G401.6 (cell line): ENCODE results near the gene P2RY13.

Source experiments
- FAIRE-seq: peaks from 2 replicates; lab custom pipeline; 2012; peaks lifted over from hg19 to GRCh38; lab: Jason Lieb, UNC

P2RY13 gene

DNA sequence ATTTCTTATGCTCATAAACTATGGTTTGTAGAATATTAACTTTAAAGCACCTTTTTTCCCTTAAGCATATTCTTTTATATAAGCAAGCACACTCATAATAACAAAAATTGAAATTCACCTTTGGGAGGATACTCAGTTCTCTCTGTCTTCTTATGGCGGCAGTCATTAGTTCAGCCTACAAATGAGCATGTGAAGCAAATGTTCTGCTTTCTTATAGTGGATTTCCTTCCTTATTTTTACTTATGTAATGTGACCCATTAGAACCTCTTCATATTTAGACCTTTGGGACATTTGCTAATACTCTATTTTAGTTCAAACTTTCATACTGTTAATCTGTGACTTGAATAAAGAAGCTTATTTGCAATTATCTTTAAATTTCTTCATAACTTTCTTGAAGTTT lies at the start of gene P2RY13:
TSS of gene P2RY13 (minus strand) at position 187 of the 400 bp plus-strand sequence. CDS start at position 166, 21 bp downstream.
- FAIRE-seq: no peak

DNA sequence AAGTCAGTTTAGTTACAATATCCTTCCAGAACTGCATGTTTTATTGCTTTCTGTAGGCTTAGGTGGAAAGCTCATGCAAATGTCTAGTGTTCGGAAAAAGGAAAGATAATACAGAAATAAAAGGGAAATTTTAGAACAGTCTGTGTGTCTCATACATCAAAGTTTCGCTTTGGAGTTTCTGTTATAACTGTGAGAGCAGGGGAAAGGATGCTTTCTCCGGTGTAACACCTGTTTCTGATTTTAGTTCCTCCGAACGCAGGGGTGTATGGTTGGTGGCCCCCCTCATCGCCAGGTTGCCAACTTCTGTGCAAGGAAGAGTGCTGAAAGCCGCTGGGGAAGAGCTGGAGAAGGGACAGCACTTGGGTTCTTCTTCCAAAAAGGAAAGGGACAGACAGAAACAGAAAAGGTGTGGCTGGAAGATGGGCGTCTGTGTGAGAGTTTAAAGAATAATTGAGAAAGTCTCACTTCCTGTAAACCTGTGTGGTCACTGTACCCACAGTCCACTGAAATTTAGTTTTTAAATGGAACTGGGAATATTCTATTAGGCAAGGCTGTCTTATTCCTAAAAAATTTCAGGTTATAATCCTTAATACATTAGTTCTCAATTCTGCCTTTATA lies 48.5 kb upstream of the P2RY13 start:
- no peak for FAIRE-seq

- FAIRE-seq: no peak
These were observed 42.9 kb upstream of the P2RY13 start for GRCh38 chr3:151372063-151372820.

DNA sequence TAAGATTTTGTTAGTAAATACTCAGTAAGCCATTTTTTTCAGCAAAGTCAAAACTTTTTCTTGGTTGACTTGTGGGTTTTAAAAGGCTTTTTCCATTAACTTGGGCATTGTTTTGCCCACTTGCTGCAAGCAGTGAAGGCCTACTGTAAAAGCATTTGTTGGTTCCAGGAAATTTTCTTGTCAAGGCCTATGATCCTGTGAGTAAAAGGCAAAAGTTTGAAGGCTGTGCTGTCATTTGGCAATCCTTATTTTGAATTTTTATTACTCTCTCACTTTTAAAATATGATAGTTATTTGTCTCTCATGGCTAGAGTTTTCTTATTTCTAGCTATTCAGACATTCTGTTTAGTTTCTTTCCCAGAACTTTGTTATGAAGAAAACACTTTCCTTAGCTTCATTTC lies 42.2 kb upstream of the P2RY13 start:
- no peak for FAIRE-seq

DNA sequence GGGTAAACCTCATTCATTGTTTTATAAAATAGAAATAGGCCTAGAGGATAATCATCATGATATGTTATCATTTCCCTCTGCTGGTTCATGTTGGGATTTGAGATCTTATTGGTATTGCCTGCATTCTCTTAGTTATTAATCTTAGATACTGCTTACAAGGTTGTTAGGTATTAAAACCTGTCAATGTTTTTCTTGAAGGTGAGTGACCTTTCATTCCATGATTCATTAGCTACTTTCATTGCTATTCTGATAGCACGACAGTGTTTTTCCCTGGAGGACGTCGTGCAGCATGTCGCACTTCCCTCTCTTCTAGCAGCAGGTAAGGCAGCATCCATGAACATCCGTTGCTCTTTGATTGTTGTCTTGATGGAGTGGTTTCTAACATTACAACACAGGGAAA lies 38.1 kb upstream of the P2RY13 start:
- FAIRE-seq: no peak

- FAIRE-seq: no peak
These were observed 37.6 kb upstream of the P2RY13 start for GRCh38 chr3:151366993-151367392.

DNA sequence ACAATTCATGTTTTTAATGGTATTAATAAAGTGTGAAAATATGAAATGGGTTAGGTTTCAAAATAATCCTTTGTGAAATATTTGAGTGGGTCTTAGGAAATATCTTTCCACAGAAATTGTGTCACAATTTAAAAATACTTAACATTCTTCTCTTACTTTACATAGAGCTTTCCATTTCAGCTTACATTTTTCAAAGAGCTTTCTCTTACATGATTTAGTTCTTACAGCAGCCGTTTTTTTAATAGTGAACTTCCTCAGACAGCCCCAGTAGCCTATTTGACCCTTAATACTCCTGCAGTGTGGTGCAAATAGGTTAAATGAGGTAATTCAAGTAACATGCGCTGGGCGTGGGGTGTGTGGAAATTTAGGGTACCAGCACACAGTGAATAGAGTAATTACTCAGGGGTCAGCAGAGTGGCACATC lies 33.4 kb upstream of the P2RY13 start:
- FAIRE-seq: no peak

GRCh38 chr3:151357463-151357850 lies 28.1 kb upstream of the P2RY13 start:
- FAIRE-seq: no peak

GRCh38 chr3:151356794-151357462 lies 27.6 kb upstream of the P2RY13 start:
- FAIRE-seq: no peak

GRCh38 chr3:151351648-151352047 lies 22.3 kb upstream of the P2RY13 start:
- no peak for FAIRE-seq

GRCh38 chr3:151351219-151351618 lies 21.9 kb upstream of the P2RY13 start:
- FAIRE-seq: no peak

GRCh38 chr3:151350656-151351055 lies 21.3 kb upstream of the P2RY13 start:
- no peak for FAIRE-seq

DNA sequence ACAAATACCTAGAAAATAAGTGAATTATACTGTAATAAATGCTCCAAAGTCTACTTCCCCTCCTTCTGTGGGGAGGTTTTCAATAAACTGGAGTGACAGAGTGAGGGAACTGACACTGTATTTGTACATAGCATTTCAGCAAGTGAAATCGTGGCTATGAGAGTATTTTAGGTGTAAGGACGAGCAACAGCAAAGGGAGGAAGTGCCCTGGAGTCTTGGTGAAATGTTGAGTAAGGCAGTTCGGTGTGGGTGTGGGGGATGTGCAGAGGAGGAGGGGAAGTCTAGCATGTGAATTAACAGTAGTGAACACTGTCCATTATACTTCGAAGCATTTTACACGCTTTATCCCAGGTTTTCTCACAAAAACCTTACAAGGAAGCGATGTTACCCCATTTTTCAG lies 18.1 kb upstream of the P2RY13 start:
- no peak for FAIRE-seq

DNA sequence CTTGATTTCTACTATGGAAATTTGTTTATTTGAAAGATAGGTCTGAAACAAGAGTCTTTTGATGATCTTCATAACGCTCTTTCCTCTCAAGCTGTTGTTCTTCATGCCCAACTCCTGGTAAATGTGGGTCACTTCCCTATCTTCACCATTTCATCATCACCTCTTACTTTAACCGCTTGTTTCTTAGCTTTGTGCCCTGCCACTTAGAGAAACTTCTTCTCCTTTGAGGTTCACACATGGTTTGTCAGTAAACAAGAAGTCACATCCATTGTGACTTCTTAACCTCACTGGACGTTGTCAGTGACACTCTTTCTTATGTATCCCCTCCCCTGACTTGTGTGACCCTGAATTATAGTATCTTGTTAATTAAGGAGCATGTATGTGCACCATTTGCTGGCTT lies 16.9 kb upstream of the P2RY13 start:
- FAIRE-seq: no peak

GRCh38 chr3:151345859-151346258 lies 16.5 kb upstream of the P2RY13 start:
- FAIRE-seq: no peak

DNA sequence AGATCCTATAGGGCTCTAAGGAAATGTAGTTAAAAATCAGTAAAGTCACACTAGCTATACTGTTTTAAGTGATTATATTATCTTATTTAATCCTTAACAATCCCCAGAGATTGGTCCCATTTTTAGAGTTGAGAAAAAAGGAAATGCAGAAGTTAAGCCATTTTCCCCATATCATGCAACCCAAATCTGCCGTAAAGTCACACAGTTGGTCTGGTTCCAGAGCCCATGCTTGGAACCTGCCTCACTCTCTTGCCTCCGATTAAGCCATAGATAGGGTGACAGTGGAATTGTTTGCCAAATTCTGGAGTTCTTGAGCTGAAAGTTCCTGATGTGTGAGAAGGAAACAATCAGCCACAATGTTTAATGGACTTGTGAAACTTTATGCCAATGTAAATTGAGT lies 2.3 kb upstream of the P2RY13 start:
- no peak for FAIRE-seq

- no peak for FAIRE-seq
These were observed 1.6 kb upstream of the P2RY13 start for GRCh38 chr3:151330899-151331298.

DNA sequence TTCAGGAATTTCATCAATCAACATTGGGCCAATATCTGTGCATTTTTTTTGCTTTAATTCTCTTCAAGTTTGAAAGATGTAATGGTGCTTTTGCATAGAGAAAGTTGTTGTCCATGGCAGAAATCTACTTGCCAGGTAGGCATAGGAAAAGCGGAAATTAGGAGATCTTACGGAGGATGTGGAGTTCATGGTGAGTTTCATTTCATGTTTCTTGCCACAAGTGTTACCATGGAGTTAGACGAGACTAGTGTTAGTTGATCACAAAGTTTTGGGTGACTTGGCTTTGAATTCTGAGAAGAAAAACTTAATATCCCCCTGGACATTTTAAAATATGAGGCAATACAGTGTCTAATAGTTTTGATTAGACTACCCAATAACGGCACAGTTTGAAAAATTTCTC lies 1.0 kb upstream of the P2RY13 start:
- no peak for FAIRE-seq

DNA sequence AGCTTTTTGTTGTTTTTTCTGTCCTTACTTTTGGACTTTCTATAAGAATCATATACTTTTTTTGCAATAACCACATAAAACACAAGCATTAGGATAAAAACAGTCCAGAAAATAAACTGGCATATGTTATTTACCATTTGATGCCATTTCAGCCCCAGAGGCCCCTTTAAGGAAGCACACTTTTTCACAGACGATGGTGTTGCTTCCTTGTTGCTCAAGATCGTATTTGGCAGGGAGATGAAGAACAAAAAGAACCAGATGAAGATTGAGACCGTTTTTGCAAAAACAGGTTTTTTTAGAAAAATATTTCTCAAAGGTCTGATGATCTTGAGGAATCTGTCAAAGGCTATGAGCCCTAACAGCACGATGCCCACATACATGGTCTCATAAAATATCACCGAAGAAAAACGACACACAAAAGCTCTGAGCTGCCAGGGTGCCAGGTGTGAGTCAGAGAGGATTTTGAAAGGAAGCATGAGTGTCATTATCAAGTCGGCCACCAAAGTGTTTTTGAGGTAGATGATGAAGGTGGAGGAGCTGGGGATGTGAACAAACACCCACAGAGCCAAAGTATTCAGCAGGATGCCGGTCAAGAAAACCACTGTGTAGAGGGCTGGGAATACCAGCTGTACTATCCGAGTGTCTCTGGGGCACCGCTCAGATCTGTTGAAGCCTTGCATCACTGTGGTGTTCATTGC lies 902 bp downstream of the P2RY13 start:
- FAIRE-seq: no peak

- peak; percentile 91 for FAIRE-seq
These were observed 1.7 kb downstream of the P2RY13 start for GRCh38 chr3:151327571-151328198.

GRCh38 chr3:151322511-151322910 lies 6.8 kb downstream of the P2RY13 start:
- FAIRE-seq: no peak

- FAIRE-seq: no peak
These were observed 7.8 kb downstream of the P2RY13 start for GRCh38 chr3:151321526-151321925.
